ENCODE data around the gene TWIST2. TPM values are rescaled to one million over a fixed set of nuclear protein-coding genes. Genes with fewer than 3 reads are reported as not detected.

Gene TWIST2
- total RNA-seq, 4 donors from 2014 or later, result 1.4 to 41.3 (median 15.7) TPM

- Histone ChIP-seq H3K36me3 (no peaks in the 10 kb centered on the region), H3K27ac (no peak overlapping the region), H3K4me1 (no peaks in the 10 kb centered on the region), H3K27me3 (no peaks in the 10 kb centered on the region), H3K4me3 (no peak overlapping the region), H3K9me3 (no peaks in the 10 kb centered on the region)
- TF ChIP-seq CTCF (IDR thresholded peaks at IDR 0.05) (no peak), POLR2A (IDR thresholded peaks at IDR 0.05) (no peak)
- DNase-seq, result no peak
These were observed 9.0 kb upstream of the TWIST2 start for GRCh38 chr2:238838786-238839327.

GRCh38 chr2:238839428-238839827, 8.5 kb upstream of the TWIST2 start:
- H3K36me3 ChIP-seq, result no peaks in the 10 kb centered on the region
- DNase-seq, result no peak
- no peaks in the 10 kb centered on the region for H3K9me3 ChIP-seq
- H3K27ac ChIP-seq, result no peak overlapping the region
- no peaks in the 10 kb centered on the region for H3K4me1 ChIP-seq
- TF ChIP-seq POLR2A (IDR thresholded peaks at IDR 0.05) (no peak), CTCF (IDR thresholded peaks at IDR 0.05) (no peak)
- H3K27me3 ChIP-seq, result no peaks in the 10 kb centered on the region
- H3K4me3 ChIP-seq, result no peak overlapping the region

- TF ChIP-seq CTCF (IDR thresholded peaks at IDR 0.05) (no peak), POLR2A (IDR thresholded peaks at IDR 0.05) (no peak)
- Histone ChIP-seq H3K27ac (no peak overlapping the region), H3K9me3 (no peaks in the 10 kb centered on the region), H3K36me3 (no peaks in the 10 kb centered on the region), H3K4me1 (no peaks in the 10 kb centered on the region), H3K4me3 (no peak overlapping the region), H3K27me3 (no peaks in the 10 kb centered on the region)
- DNase-seq, result no peak
These were observed 6.2 kb upstream of the TWIST2 start for GRCh38 chr2:238841542-238842164.

- H3K9me3 ChIP-seq, result no peaks in the 10 kb centered on the region
- H3K36me3 ChIP-seq, result no peaks in the 10 kb centered on the region
- peaks cover 0 to 11% (median 0%) of the 10 kb centered on the region in 4 donors for H3K4me1 ChIP-seq
- TF ChIP-seq POLR2A (IDR thresholded peaks at IDR 0.05), result no peak
- TF ChIP-seq CTCF (IDR thresholded peaks at IDR 0.05), result no peak
- H3K27ac ChIP-seq, result no peak overlapping the region
- DNase-seq, result no peak
- no peak overlapping the region for H3K4me3 ChIP-seq
- no peaks in the 10 kb centered on the region for H3K27me3 ChIP-seq
These were observed 4.4 kb upstream of the TWIST2 start for GRCh38 chr2:238843476-238843875.

- Histone ChIP-seq H3K9me3 (no peaks in the 10 kb centered on the region), H3K36me3 (no peaks in the 10 kb centered on the region), H3K27ac (no peak overlapping the region), H3K4me3 (no peak overlapping the region), H3K4me1 (peaks cover 0 to 11% (median 0%) of the 10 kb centered on the region in 4 donors), H3K27me3 (no peaks in the 10 kb centered on the region)
- no peak for TF ChIP-seq POLR2A (IDR thresholded peaks at IDR 0.05)
- TF ChIP-seq CTCF (IDR thresholded peaks at IDR 0.05), result no peak
- DNase-seq, result no peak
These were observed 2.1 kb upstream of the TWIST2 start for GRCh38 chr2:238845583-238846377.
